HCT116 (cell line): Measurements from ENCODE around the gene PRAMEF17. TPM values are rescaled to one million over a fixed set of nuclear protein-coding genes. Genes with fewer than 3 reads are reported as not detected.
"Not testable (repeated sequence)": the region's sequence is repeated elsewhere in the genome, so short reads cannot be mapped to it uniquely, and the experiment has no call there.

Experiments
- ATAC-seq: fragments of 200-7000 bp; cut with Tn5 transposase; 2 replicates; pipeline ENCODE4 v1.9.1; 2020; ENCODE audit warnings: mild to moderate bottlenecking, moderate library complexity
- BruUV-seq: library from RNA; stranded (reverse); fragments of 400-500 nt; replicated peaks from 2 replicates; lab custom pipeline; 2021; lab: Mats Ljungman, UMichigan
- CTCF ChIA-PET: fragments of 300-600 bp; sonication (Branson Sonifier 250); formaldehyde crosslinking; loops from one replicate; lab custom pipeline; 2021; ENCODE audit warnings: antibody characterized with exemption; lab: Charles Lee
- POLR2A ChIA-PET: fragments of 300-600, 350-600 bp; sonication (Branson Sonifier 250); formaldehyde crosslinking; loops from one replicate; lab custom pipeline; 2021; ENCODE audit warnings: antibody characterized with exemption; lab: Charles Lee
- RAD21 ChIA-PET, 2 experiments: fragments of 300-600 bp; sonication (Branson Sonifier 250); formaldehyde crosslinking; loops; one replicate each; lab custom pipeline; 2023; ENCODE audit warnings: low total read pairs in 2 of 2; ENCODE audit not compliant: uncharacterized antibody in 2 of 2, unreplicated experiment in 2 of 2, low non-redundant PET in 1 of 2; lab: Charles Lee
- DNase-seq: peaks from one replicate; pipeline ENCODE4 v3.0.0-alpha.2; 2010; ENCODE audit warnings: low read depth, low spot score
- H2AFZ ChIP-seq: fragments of 200-600 bp; shearing (Covaris generic), sonication (generic); 2 replicates; pipeline ENCODE4 v1.6.1; 2017; ENCODE audit warnings: low read depth, mixed run types, mixed read lengths, antibody characterized with exemption, low read length; ENCODE audit not compliant: poor library complexity, severe bottlenecking
- H3K27ac ChIP-seq: 2 replicates; pipeline ENCODE4 v1.5.1; 2012; ENCODE audit warnings: low read depth, low read length
- H3K27me3 ChIP-seq: fragments of 200-600 bp; sonication (generic); 2 replicates; pipeline ENCODE4 v1.6.1; 2016; ENCODE audit warnings: mixed run types, low read length, mixed read lengths; ENCODE audit not compliant: insufficient read depth
- H3K36me3 ChIP-seq, 2 experiments: fragments of 200-500 bp in 1 of 2; fragments of 200-600 bp in 1 of 2; sonication (Bioruptor generic) in 1 of 2; sonication (generic) in 1 of 2; 2 replicates each; pipeline versions ENCODE4 v1.5.1 to v1.6.1; 2014 to 2016; ENCODE audit warnings: low read length in 2 of 2, inconsistent platforms in 1 of 2, mixed read lengths in 1 of 2, mixed run types in 1 of 2; ENCODE audit not compliant: insufficient read depth in 2 of 2, control insufficient read depth in 1 of 2
- H3K4me1 ChIP-seq, 2 experiments: fragments of 200-600 bp in 1 of 2; sonication (generic) in 1 of 2; 2 replicates each; pipeline versions ENCODE4 v1.5.1 to v1.6.1; 2012 to 2017; ENCODE audit warnings: low read length in 2 of 2, inconsistent platforms in 1 of 2, mild to moderate bottlenecking in 1 of 2, mixed read lengths in 1 of 2, mixed run types in 1 of 2, moderate library complexity in 1 of 2; ENCODE audit not compliant: insufficient read depth in 2 of 2, control insufficient read depth in 1 of 2
- H3K4me2 ChIP-seq: fragments of 200-600 bp; sonication (generic); 2 replicates; pipeline ENCODE4 v1.6.1; 2017; ENCODE audit warnings: mixed run types, low read length, mixed read lengths
- H3K4me3 ChIP-seq, 2 experiments: fragments of 200-600 bp in 1 of 2; sonication (generic) in 1 of 2; replicated peaks in 1 of 2; 2 replicates each; pipeline ENCODE4 v1.5.1; 2011 to 2016; ENCODE audit warnings: low read length in 2 of 2, control low read depth in 1 of 2, low read depth in 1 of 2, mild to moderate bottlenecking in 1 of 2, mixed read lengths in 1 of 2, mixed run types in 1 of 2
- H3K79me2 ChIP-seq: fragments of 200-600 bp; sonication (generic); 2 replicates; pipeline ENCODE4 v1.6.1; 2017; ENCODE audit warnings: mild to moderate bottlenecking, mixed run types, low read length, moderate library complexity, mixed read lengths; ENCODE audit not compliant: insufficient read depth
- H3K9ac ChIP-seq: fragments of 200-600 bp; sonication (generic); 2 replicates; pipeline ENCODE4 v1.6.1; 2016; ENCODE audit warnings: low read length, mixed read lengths
- H3K9me2 ChIP-seq: fragments of 200-600 bp; sonication (generic), shearing (Covaris generic); 2 replicates; pipeline ENCODE4 v1.6.1; 2017; ENCODE audit warnings: mixed run types, mild to moderate bottlenecking, moderate library complexity; ENCODE audit not compliant: insufficient read depth
- H3K9me3 ChIP-seq, 2 experiments: fragments of 200-500 bp in 1 of 2; fragments of 200-600 bp in 1 of 2; sonication (Bioruptor generic) in 1 of 2; sonication (generic) in 1 of 2; 2 replicates each; pipeline ENCODE4 v1.6.1; 2014 to 2017; ENCODE audit warnings: low read length in 2 of 2, mixed read lengths in 2 of 2, inconsistent platforms in 1 of 2, low read depth in 1 of 2, mild to moderate bottlenecking in 1 of 2, mixed run types in 1 of 2, moderate library complexity in 1 of 2; ENCODE audit not compliant: control insufficient read depth in 1 of 2, insufficient read depth in 1 of 2
- H4K20me1 ChIP-seq: fragments of 200-600 bp; sonication (generic), shearing (Covaris generic); 2 replicates; pipeline ENCODE4 v1.6.1; 2017; ENCODE audit warnings: mixed run types, mild to moderate bottlenecking, moderate library complexity; ENCODE audit not compliant: insufficient read depth
- ATF3 ChIP-seq: IDR thresholded peaks from 2 replicates; pipeline ENCODE4 v1.6.1; 2012
- EZH2phosphoT487 ChIP-seq: fragments of 200-600 bp; IDR thresholded peaks from 2 replicates; pipeline ENCODE4 v1.6.1; 2018; ENCODE audit warnings: antibody characterized with exemption, borderline replicate concordance
- FOSL1 ChIP-seq: IDR thresholded peaks from 2 replicates; pipeline ENCODE4 v1.6.1; 2012; ENCODE audit warnings: low read depth
- POLR2AphosphoS5 ChIP-seq: IDR thresholded peaks from 2 replicates; pipeline ENCODE4 v1.6.1; 2011; ENCODE audit warnings: mild to moderate bottlenecking, low read depth, low read length, moderate library complexity
- REST ChIP-seq: IDR thresholded peaks from 2 replicates; pipeline ENCODE4 v1.6.1; 2012; ENCODE audit warnings: low read depth
- SIN3A ChIP-seq: IDR thresholded peaks from 2 replicates; pipeline ENCODE4 v1.6.1; 2012; ENCODE audit warnings: low read depth
- SP1 ChIP-seq: IDR thresholded peaks from 2 replicates; pipeline ENCODE4 v1.6.1; 2012; ENCODE audit warnings: low read depth
- SRF ChIP-seq: IDR thresholded peaks from 2 replicates; pipeline ENCODE4 v1.6.1; 2012; ENCODE audit warnings: low read depth
- intact Hi-C: fragments of 100-400 bp; cut with micrococcal nuclease; formaldehyde crosslinking; loops from 2 replicates; pipeline ENCODE4 v1.10.0; 2022
- total RNA-seq: library from RNA; stranded (reverse); gene quantifications from one replicate; pipeline ENCODE4 v1.2.1, GENCODE V29; 2021; ENCODE audit not compliant: unreplicated experiment

PRAMEF17 gene
- total RNA-seq, 1 experiment from 2014 or later: not detected

- TF ChIP-seq REST (no peak), SRF (no peak), ATF3 (no peak), SIN3A (no peak), POLR2AphosphoS5 (no peak), EZH2phosphoT487 (no peak), FOSL1 (no peak), SP1 (no peak)
- ChIA-PET POLR2A (no interaction called here), CTCF (no interaction called here), RAD21 (no interaction called here)
- intact Hi-C loops: no loop called here
- Histone ChIP-seq H3K9me3 (no peaks in the 10 kb centered on the region), H3K4me2 (no peak overlapping the region), H3K9me2 (no peaks in the 10 kb centered on the region), H3K9ac (no peak overlapping the region), H4K20me1 (no peaks in the 10 kb centered on the region), H2AFZ (no peak overlapping the region), H3K4me3 (no peak overlapping the region), H3K27ac (no peak overlapping the region), H3K79me2 (no peaks in the 10 kb centered on the region), H3K27me3 (no peaks in the 10 kb centered on the region), H3K36me3 (no peaks in the 10 kb centered on the region), H3K4me1 (no peaks in the 10 kb centered on the region)
- no TSS peak for BruUV-seq
- no peak for ATAC-seq
- no peak for DNase-seq
Measured at GRCh38 chr1:13432251-13432650, 42.8 kb downstream of the PRAMEF17 start.

- RAD21 ChIA-PET, H3K4me2 ChIP-seq, intact Hi-C loops, H3K9ac ChIP-seq, H3K27ac ChIP-seq, CTCF ChIA-PET, H3K36me3 ChIP-seq, H3K9me2 ChIP-seq, BruUV-seq, H3K4me1 ChIP-seq, H2AFZ ChIP-seq, H4K20me1 ChIP-seq, H3K9me3 ChIP-seq, H3K27me3 ChIP-seq, H3K4me3 ChIP-seq, POLR2A ChIA-PET, ATAC-seq, H3K79me2 ChIP-seq, DNase-seq: not testable (repeated sequence)
Measured at GRCh38 chr1:13433694-13434358, 44.4 kb downstream of the PRAMEF17 start.
